ENCODE data around the gene AAMP.

Gene AAMP

GRCh38 chr2:218255446-218255845 is 14.5 kb downstream of the AAMP start:
- DNase-seq (no peak), ATAC-seq (ENCODE audit: insufficient read depth, low read depth) (no peak)
- Histone ChIP-seq H3K36me3 (ENCODE audit: insufficient read depth, low read length) (peaks cover 56% of the 10 kb centered on the region), H4K20me1 (ENCODE audit: insufficient read depth, low read length) (no peaks in the 10 kb centered on the region), H3K4me1 (ENCODE audit: insufficient read depth, low read length) (no peaks in the 10 kb centered on the region), H3K4me3 (ENCODE audit: low read depth in 1 of 2, low read length in 2 of 2) (no peak overlapping the region), H3K4me2 (ENCODE audit: insufficient read depth, low read length) (no peak overlapping the region), H3K9ac (ENCODE audit: low read depth, low read length) (no peak overlapping the region), H3K27ac (ENCODE audit: low read length) (no peak overlapping the region), H3K27me3 (ENCODE audit: insufficient read depth, low read length, poor library complexity) (no peaks in the 10 kb centered on the region), H3K9me3 (ENCODE audit: insufficient read depth, low read length, severe bottlenecking) (no peaks in the 10 kb centered on the region), H3K79me2 (ENCODE audit: insufficient read depth, low read length) (no peaks in the 10 kb centered on the region), H2AFZ (ENCODE audit: low read depth, low read length) (no peak overlapping the region)
- TF ChIP-seq EZH2 (IDR thresholded peaks at IDR 0.05; ENCODE audit: borderline replicate concordance, low read depth, low read length, severe bottlenecking) (no peak), CTCF (IDR thresholded peaks at IDR 0.05; ENCODE audit: borderline replicate concordance, extremely low read depth, low read length, poor library complexity, severe bottlenecking) (no peak)

- TF ChIP-seq EZH2 (IDR thresholded peaks at IDR 0.05; ENCODE audit: borderline replicate concordance, low read depth, low read length, severe bottlenecking), result no peak
- TF ChIP-seq CTCF (IDR thresholded peaks at IDR 0.05; ENCODE audit: borderline replicate concordance, extremely low read depth, low read length, poor library complexity, severe bottlenecking), result no peak
- no peaks in the 10 kb centered on the region for H3K27me3 ChIP-seq (ENCODE audit: insufficient read depth, low read length, poor library complexity)
- no peak for ATAC-seq (ENCODE audit: insufficient read depth, low read depth)
- H3K36me3 ChIP-seq (ENCODE audit: insufficient read depth, low read length), result peaks cover 78% of the 10 kb centered on the region
- H3K79me2 ChIP-seq (ENCODE audit: insufficient read depth, low read length), result no peaks in the 10 kb centered on the region
- H3K9ac ChIP-seq (ENCODE audit: low read depth, low read length), result no peak overlapping the region
- no peak overlapping the region for H2AFZ ChIP-seq (ENCODE audit: low read depth, low read length)
- no peaks in the 10 kb centered on the region for H3K9me3 ChIP-seq (ENCODE audit: insufficient read depth, low read length, severe bottlenecking)
- H4K20me1 ChIP-seq (ENCODE audit: insufficient read depth, low read length), result no peaks in the 10 kb centered on the region
- DNase-seq, result no peak
- H3K27ac ChIP-seq (ENCODE audit: low read length), result no peak overlapping the region
- H3K4me3 ChIP-seq (ENCODE audit: low read depth in 1 of 2, low read length in 2 of 2), result no peak overlapping the region
- H3K4me2 ChIP-seq (ENCODE audit: insufficient read depth, low read length), result no peak overlapping the region
- no peaks in the 10 kb centered on the region for H3K4me1 ChIP-seq (ENCODE audit: insufficient read depth, low read length)
These were observed 16.7 kb downstream of the AAMP start for GRCh38 chr2:218253232-218253625.

- ATAC-seq (ENCODE audit: insufficient read depth, low read depth) (no peak), DNase-seq (no peak)
- H3K4me3 ChIP-seq (ENCODE audit: low read depth in 1 of 2, low read length in 2 of 2), result no peak overlapping the region
- peaks cover 84% of the 10 kb centered on the region for H3K36me3 ChIP-seq (ENCODE audit: insufficient read depth, low read length)
- H3K4me2 ChIP-seq (ENCODE audit: insufficient read depth, low read length), result no peak overlapping the region
- no peak overlapping the region for H2AFZ ChIP-seq (ENCODE audit: low read depth, low read length)
- H3K4me1 ChIP-seq (ENCODE audit: insufficient read depth, low read length), result no peaks in the 10 kb centered on the region
- no peak overlapping the region for H3K9ac ChIP-seq (ENCODE audit: low read depth, low read length)
- no peaks in the 10 kb centered on the region for H3K79me2 ChIP-seq (ENCODE audit: insufficient read depth, low read length)
- H4K20me1 ChIP-seq (ENCODE audit: insufficient read depth, low read length), result no peaks in the 10 kb centered on the region
- no peaks in the 10 kb centered on the region for H3K27me3 ChIP-seq (ENCODE audit: insufficient read depth, low read length, poor library complexity)
- H3K9me3 ChIP-seq (ENCODE audit: insufficient read depth, low read length, severe bottlenecking), result no peaks in the 10 kb centered on the region
- TF ChIP-seq EZH2 (IDR thresholded peaks at IDR 0.05; ENCODE audit: borderline replicate concordance, low read depth, low read length, severe bottlenecking) (no peak), CTCF (IDR thresholded peaks at IDR 0.05; ENCODE audit: borderline replicate concordance, extremely low read depth, low read length, poor library complexity, severe bottlenecking) (no peak)
- H3K27ac ChIP-seq (ENCODE audit: low read length), result no peak overlapping the region
These were observed 17.3 kb downstream of the AAMP start for GRCh38 chr2:218252509-218253231.

Data from DND-41 (cell line).